Stimulated activated CD8-positive, alpha-beta memory T cell treated with anti-CD3 and anti-CD28 coated beads, Interleukin-7, amount 100 ng/mL, for 24 hours (primary cell): ENCODE data around the gene MT1B.
"Not testable (repeated sequence)": the region's sequence is repeated elsewhere in the genome, so short reads cannot be mapped to it uniquely, and the experiment has no call there.

Experiments
- DNase-seq: peaks from one replicate; pipeline ENCODE4 v3.0.0-alpha.2; 2020; ENCODE audit warnings: low read depth

Gene MT1B

GRCh38 chr16:56667581-56668571 is 16.2 kb downstream of the MT1B start, which contains the start of gene MT1G:
MT1G (minus strand) TSS chr16:56668065; CDS start chr16:56667993, 72 bp downstream.
- DNase-seq: no peak

GRCh38 chr16:56669005-56669839 is 17.5 kb downstream of the MT1B start, which contains the start of gene MT1H:
MT1H (plus strand) TSS chr16:56669814; CDS start chr16:56669885, 71 bp downstream.
- DNase-seq: no peak

- no peak for DNase-seq
These were observed 18.3 kb downstream of the MT1B start for GRCh38 chr16:56669840-56670619.

- no peak for DNase-seq
These were observed 18.9 kb downstream of the MT1B start for GRCh38 chr16:56670620-56670934.

GRCh38 chr16:56671691-56672090 is 20.0 kb downstream of the MT1B start:
- DNase-seq: not testable (repeated sequence)

- not testable (repeated sequence) for DNase-seq
These were observed 20.5 kb downstream of the MT1B start for GRCh38 chr16:56672171-56672570.

GRCh38 chr16:56672761-56673536 is 21.3 kb downstream of the MT1B start:
- DNase-seq: no peak

GRCh38 chr16:56673921-56674320 is 22.2 kb downstream of the MT1B start:
- DNase-seq: no peak

- DNase-seq: not testable (repeated sequence)
These were observed 22.9 kb downstream of the MT1B start for GRCh38 chr16:56674570-56674969.

- DNase-seq: no peak
These were observed 24.1 kb downstream of the MT1B start for GRCh38 chr16:56675685-56676210.

GRCh38 chr16:56677474-56677873 is 25.8 kb downstream of the MT1B start:
- DNase-seq: no peak

- no peak for DNase-seq
These were observed 27.5 kb downstream of the MT1B start for GRCh38 chr16:56679078-56679730.

- no peak for DNase-seq
These were observed 28.1 kb downstream of the MT1B start for GRCh38 chr16:56679818-56680217.

GRCh38 chr16:56681939-56682702 is 30.4 kb downstream of the MT1B start, which contains the start of gene MT1X:
MT1X (plus strand) TSS chr16:56682470; CDS start chr16:56682541, 71 bp downstream.
- DNase-seq: peak; percentile 79

- DNase-seq: no peak
These were observed 31.2 kb downstream of the MT1B start for GRCh38 chr16:56682703-56683397.

GRCh38 chr16:56683424-56684172 is 31.9 kb downstream of the MT1B start:
- DNase-seq: no peak

- DNase-seq: no peak
These were observed 32.7 kb downstream of the MT1B start for GRCh38 chr16:56684256-56684925.
